Gastrocnemius medialis (tissue), 4 donors: Measurements from ENCODE around the gene PRIMA1.

ENCODE experiments used
- POLR2A ChIP-seq, 2 donors: fragments of 450-650 bp; IDR thresholded peaks; one replicate each; pipeline ENCODE4 v1.6.1; 2017; ENCODE audit warnings: antibody characterized with exemption in 2 of 2, mild to moderate bottlenecking in 2 of 2, moderate library complexity in 2 of 2
- TF ChIP-seq, protein P1 (sequence below), 5 experiments: fragments of 450-650 bp in 3 of 5; fragments of 200-600 bp in 2 of 5; sonication (generic) in 2 of 5; IDR thresholded peaks in 4 of 5; conservative IDR thresholded peaks in 1 of 5; 1 replicate in 4 of 5; 2 replicates in 1 of 5; pipeline ENCODE4 v1.5.1; 2016 to 2019; ENCODE audit warnings: antibody characterized with exemption in 5 of 5, mild to moderate bottlenecking in 3 of 5, moderate library complexity in 3 of 5

DNA sequence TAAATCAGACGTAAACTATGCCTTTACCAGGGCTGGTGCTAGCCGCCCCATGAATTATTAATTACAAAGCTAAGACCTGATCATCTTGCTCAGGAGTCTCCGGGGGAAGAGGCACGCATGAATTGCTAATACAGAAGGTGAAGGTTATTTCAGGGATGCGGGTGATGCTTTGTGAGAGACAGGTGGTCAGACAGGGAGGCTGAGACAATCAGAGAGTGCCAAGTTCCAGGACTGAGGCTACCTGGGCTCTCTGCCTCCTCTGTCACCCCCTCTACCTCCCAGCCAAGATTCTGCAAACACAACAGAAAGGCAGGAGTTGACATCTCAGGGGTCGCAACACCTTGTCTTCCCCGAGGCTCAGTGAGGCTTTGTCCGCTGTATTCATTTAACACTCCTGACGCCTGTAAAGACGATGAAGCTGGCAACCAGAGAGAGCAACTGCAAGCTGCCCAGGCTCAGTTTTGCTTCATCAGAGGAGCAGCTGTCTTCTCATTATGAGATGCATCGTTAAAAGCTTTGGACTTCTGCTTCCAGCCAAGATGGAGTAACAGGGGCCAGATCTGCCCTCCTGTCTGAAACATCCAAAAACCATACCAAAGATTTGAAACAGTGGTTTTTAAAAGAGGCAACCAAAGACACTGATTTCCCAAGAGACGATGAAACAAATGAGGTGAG lies 46.6 kb downstream of the PRIMA1 start:
- TF ChIP-seq, protein P1, sequence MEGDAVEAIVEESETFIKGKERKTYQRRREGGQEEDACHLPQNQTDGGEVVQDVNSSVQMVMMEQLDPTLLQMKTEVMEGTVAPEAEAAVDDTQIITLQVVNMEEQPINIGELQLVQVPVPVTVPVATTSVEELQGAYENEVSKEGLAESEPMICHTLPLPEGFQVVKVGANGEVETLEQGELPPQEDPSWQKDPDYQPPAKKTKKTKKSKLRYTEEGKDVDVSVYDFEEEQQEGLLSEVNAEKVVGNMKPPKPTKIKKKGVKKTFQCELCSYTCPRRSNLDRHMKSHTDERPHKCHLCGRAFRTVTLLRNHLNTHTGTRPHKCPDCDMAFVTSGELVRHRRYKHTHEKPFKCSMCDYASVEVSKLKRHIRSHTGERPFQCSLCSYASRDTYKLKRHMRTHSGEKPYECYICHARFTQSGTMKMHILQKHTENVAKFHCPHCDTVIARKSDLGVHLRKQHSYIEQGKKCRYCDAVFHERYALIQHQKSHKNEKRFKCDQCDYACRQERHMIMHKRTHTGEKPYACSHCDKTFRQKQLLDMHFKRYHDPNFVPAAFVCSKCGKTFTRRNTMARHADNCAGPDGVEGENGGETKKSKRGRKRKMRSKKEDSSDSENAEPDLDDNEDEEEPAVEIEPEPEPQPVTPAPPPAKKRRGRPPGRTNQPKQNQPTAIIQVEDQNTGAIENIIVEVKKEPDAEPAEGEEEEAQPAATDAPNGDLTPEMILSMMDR (IDR thresholded peaks at IDR 0.05 in 4 of 5, conservative IDR thresholded peaks at IDR 0.05 in 1 of 5), result no peak
- no peak for TF ChIP-seq POLR2A (IDR thresholded peaks at IDR 0.05)
